ENCODE results near the gene SLC22A5. TPM values are rescaled to one million over a fixed set of nuclear protein-coding genes. Genes with fewer than 3 reads are reported as not detected.

The SLC22A5 gene
- total and polyA plus RNA-seq, 9 of the 15 experiments (the other 6 are each of a cell fraction or from before 2014, with no cell fraction given) = 3.0 to 16.6 (median 8.3) TPM

DNA sequence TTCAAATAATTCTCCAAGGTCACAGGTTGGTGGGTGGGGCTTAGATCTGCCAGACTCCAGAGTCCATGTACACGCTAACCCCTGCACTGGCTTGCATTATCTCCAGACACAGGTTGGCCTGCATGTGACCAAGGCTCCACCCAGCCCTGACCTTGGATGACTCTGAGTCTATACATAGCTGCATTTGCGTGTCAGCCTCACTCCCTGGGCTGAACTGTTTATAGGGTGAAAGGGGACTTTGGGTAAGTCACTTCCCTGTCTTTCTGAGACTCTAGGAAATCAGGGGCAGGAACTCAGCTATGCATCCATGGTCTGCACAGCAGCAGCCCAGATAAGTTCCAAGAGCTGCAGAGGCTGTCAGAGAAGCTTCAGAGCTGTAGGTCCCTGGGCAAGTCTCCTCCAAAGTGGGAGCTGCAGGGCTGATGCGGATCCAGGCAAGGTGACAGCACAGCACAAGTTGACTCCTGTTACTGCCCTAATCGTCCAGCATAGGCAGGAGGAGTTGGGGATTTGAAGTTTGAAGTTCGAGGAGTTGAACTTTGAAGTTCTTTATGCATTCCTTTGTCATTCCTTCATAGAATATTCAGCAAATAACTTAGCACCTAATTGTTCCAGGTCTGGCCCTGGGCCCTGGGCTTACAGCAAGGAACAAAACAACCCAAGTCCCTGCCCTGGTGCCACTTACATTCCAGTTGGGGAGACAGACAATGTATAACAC is 53.4 kb downstream of the SLC22A5 start (continued):
- TF ChIP-seq PYGO2 (tag; IDR thresholded peaks at IDR 0.05) = no peak
- peak in 1 of 2 experiments; percentile 97; a peak in 3 of 4 replicates for TF ChIP-seq RCOR1 (IDR thresholded peaks at IDR 0.05; ENCODE audit: borderline replicate concordance in 1 of 2, low read depth in 2 of 2, low read length in 2 of 2)
- TF ChIP-seq MTA3 (IDR thresholded peaks at IDR 0.05; ENCODE audit: borderline replicate concordance) = peak; percentile 77
- TF ChIP-seq ZBTB8A (IDR thresholded peaks at IDR 0.05; ENCODE audit: partially characterized antibody) = no peak
- TF ChIP-seq TCFL5 (CRISPR knock-in tag; conservative IDR thresholded peaks at IDR 0.05) = no peak
- TF ChIP-seq NFE2 (IDR thresholded peaks at IDR 0.05; ENCODE audit: low read depth) = peak; percentile 78
- TF ChIP-seq CBX8 (IDR thresholded peaks at IDR 0.05; ENCODE audit: borderline replicate concordance, extremely low read depth, low read depth, low read length, poor library complexity, severe bottlenecking) = no peak
- TF ChIP-seq ZSCAN32 (CRISPR knock-in tag; IDR thresholded peaks at IDR 0.05) = no peak; the same call in 1 of the 2 replicates
- TF ChIP-seq, protein P1, sequence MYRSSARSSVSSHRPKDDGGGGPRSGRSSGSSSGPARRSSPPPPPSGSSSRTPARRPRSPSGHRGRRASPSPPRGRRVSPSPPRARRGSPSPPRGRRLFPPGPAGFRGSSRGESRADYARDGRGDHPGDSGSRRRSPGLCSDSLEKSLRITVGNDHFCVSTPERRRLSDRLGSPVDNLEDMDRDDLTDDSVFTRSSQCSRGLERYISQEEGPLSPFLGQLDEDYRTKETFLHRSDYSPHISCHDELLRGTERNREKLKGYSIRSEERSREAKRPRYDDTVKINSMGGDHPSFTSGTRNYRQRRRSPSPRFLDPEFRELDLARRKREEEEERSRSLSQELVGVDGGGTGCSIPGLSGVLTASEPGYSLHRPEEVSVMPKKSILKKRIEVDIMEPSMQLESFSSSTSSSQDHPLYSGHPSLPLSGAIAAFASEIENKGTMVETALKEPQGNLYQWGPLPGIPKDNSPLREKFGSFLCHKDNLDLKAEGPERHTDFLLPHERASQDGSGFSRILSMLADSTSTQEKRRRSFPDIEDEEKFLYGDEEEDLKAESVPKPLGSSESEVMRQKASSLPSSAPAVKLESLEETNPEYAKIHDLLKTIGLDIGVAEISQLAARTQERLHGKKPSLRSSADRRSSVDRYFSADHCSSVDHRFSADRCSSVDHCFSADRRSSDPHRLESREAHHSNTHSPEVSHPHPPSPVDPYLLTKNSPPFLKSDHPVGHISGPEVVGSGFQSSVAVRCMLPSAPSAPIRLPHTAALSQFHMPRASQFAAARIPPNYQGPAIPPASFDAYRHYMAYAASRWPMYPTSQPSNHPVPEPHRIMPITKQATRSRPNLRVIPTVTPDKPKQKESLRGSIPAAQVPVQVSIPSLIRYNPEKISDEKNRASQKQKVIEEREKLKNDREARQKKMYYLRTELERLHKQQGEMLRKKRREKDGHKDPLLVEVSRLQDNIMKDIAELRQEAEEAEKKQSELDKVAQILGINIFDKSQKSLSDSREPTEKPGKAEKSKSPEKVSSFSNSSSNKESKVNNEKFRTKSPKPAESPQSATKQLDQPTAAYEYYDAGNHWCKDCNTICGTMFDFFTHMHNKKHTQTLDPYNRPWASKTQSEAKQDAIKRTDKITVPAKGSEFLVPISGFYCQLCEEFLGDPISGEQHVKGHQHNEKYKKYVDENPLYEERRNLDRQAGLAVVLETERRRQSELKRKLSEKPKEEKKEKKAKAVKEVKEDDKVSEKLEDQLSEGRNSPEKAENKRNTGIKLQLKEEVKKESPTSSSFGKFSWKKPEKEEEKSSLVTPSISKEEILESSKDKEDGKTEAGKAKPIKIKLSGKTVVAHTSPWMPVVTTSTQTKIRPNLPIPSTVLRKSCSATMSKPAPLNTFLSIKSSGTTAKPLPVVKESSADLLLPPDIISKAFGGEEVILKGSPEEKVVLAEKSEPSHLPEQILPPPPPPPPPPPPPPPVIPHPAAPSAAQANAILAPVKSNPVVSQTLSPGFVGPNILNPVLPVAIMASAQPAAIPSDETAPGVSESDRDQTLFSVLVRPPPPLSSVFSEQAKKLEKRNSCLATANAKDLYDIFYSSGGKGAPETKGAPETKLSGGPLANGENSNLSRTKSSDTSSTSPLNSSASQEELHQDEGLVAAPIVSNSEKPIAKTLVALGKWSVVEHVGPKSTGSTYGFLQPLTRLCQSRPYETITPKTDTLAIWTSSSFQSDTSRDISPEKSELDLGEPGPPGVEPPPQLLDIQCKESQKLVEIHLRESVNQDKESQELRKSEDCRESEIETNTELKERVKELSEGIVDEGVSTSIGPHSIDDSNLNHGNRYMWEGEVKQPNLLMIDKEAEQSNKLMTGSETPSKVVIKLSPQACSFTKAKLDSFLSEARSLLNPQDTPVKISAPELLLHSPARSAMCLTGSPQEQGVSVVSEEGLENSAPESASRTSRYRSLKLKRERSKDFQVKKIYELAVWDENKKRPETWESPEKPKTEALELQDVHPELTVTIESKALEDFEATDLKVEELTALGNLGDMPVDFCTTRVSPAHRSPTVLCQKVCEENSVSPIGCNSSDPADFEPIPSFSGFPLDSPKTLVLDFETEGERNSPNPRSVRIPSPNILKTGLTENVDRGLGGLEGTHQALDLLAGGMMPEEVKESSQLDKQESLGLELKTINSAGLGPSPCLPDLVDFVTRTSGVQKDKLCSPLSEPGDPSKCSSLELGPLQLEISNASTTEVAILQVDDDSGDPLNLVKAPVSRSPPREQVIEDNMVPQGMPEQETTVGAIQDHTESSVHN (IDR thresholded peaks at IDR 0.05; ENCODE audit: borderline replicate concordance in 1 of 2, low read depth in 1 of 2) = peak in 1 of 2 experiments; percentile 80; a peak in 3 of 4 replicates
- no peak for TF ChIP-seq ETS2 (tag; IDR thresholded peaks at IDR 0.05; ENCODE audit: borderline replicate concordance, poor library complexity, severe bottlenecking)
- no peak for TF ChIP-seq MCM7 (IDR thresholded peaks at IDR 0.05)
- peak; percentile 89 for TF ChIP-seq CXXC5 (CRISPR knock-in tag; IDR thresholded peaks at IDR 0.05)
- peak in 1 of 2 experiments; percentile 90; a peak in 2 of 4 replicates for TF ChIP-seq HDAC1 (IDR thresholded peaks at IDR 0.05)
- TF ChIP-seq, protein P2, sequence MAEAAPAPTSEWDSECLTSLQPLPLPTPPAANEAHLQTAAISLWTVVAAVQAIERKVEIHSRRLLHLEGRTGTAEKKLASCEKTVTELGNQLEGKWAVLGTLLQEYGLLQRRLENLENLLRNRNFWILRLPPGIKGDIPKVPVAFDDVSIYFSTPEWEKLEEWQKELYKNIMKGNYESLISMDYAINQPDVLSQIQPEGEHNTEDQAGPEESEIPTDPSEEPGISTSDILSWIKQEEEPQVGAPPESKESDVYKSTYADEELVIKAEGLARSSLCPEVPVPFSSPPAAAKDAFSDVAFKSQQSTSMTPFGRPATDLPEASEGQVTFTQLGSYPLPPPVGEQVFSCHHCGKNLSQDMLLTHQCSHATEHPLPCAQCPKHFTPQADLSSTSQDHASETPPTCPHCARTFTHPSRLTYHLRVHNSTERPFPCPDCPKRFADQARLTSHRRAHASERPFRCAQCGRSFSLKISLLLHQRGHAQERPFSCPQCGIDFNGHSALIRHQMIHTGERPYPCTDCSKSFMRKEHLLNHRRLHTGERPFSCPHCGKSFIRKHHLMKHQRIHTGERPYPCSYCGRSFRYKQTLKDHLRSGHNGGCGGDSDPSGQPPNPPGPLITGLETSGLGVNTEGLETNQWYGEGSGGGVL (CRISPR knock-in tag; IDR thresholded peaks at IDR 0.05) = no peak
- no peak for TF ChIP-seq ZNF586 (CRISPR knock-in tag; conservative IDR thresholded peaks at IDR 0.05)
- peak; percentile 27; the same call in 1 of the 2 replicates for TF ChIP-seq MAFK (IDR thresholded peaks at IDR 0.05; ENCODE audit: low read length)
- no peak for TF ChIP-seq JUNB (CRISPR knock-in tag; conservative IDR thresholded peaks at IDR 0.05)
- no peak for TF ChIP-seq NR3C1 (CRISPR knock-in tag; IDR thresholded peaks at IDR 0.05)
